Esophagus (tissue), 2 donors: ENCODE results near the gene KCNN3. TPM values are rescaled to one million over a fixed set of nuclear protein-coding genes. Genes with fewer than 3 reads are reported as not detected.
"Not testable (repeated sequence)": the region's sequence is repeated elsewhere in the genome, so short reads cannot be mapped to it uniquely, and the experiment has no call there.

ENCODE experiments used
- H3K27ac ChIP-seq, 2 donors: one replicate each; pipeline ENCODE4 v1.5.1; 2013; ENCODE audit warnings: low read depth in 2 of 2, mild to moderate bottlenecking in 2 of 2, inconsistent platforms in 1 of 2, low read length in 1 of 2, moderate library complexity in 1 of 2
- H3K27me3 ChIP-seq, 2 donors: one replicate each; pipeline ENCODE4 v1.6.1; 2013; ENCODE audit warnings: low read length in 2 of 2, control low read depth in 1 of 2, mild to moderate bottlenecking in 1 of 2; ENCODE audit not compliant: insufficient read depth in 2 of 2, control insufficient read depth in 1 of 2
- H3K36me3 ChIP-seq, 2 donors: one replicate each; pipeline ENCODE4 v1.6.1; 2013; ENCODE audit warnings: low read length in 1 of 2; ENCODE audit not compliant: control insufficient read depth in 2 of 2, insufficient read depth in 2 of 2
- H3K4me1 ChIP-seq, 2 donors: one replicate each; pipeline ENCODE4 v1.6.1; 2013; ENCODE audit warnings: low read length in 1 of 2; ENCODE audit not compliant: control insufficient read depth in 2 of 2, insufficient read depth in 2 of 2
- H3K4me3 ChIP-seq, 2 donors: one replicate each; pipeline ENCODE4 v1.5.1; 2013; ENCODE audit warnings: low read length in 2 of 2, mild to moderate bottlenecking in 2 of 2, low read depth in 1 of 2, moderate library complexity in 1 of 2
- H3K9me3 ChIP-seq, 2 donors: one replicate each; pipeline ENCODE4 v1.6.1; 2013; ENCODE audit warnings: mild to moderate bottlenecking in 2 of 2, low read depth in 1 of 2, low read length in 1 of 2, moderate library complexity in 1 of 2; ENCODE audit not compliant: control insufficient read depth in 2 of 2, insufficient read depth in 1 of 2
- WGBS, 2 donors: extraction: QIAGEN DNeasy Blood & Tissue Kit; methylation state at CpG; one replicate each; pipeline ENCODE4 v1.1.7; 2013; 5-methylcytosine and 5-hydroxymethylcytosine counted together
- polyA plus RNA-seq, 2 donors: library from polyadenylated mRNA; stranded (reverse); fragments of 200-250 nt; gene quantifications; one replicate each; pipeline ENCODE4 v1.2.3, GENCODE V29; 2013
- donor health status: healthy with polysubstance abuse.
- donor health status: Bipolar disorder and iron deficiency.

Gene KCNN3
- under 1 TPM; 0.12 to 0.14 TPM for polyA plus RNA-seq

DNA sequence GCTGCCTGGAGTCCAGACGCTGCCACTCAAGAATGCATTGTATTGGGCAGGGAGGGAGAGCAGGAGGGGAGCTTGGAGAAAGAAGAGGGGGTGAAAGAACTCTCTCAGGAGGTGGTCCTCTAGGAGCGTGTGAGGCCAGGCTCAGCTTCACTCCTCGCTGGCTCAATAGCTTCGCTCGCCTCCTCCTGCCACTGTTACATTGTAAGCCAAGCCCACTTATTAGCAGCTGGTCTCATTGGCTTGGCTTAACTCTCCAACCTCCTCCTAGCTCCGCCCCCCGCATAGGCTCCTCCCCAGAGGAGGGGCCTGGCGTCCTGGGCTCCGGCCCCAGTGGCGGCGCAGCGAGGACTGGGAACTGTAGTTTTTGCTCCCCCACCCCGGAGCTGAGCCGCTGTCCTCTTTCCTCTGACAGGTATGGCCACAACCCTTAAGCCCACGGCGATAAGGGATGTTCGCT lies at the start of gene KCNN3:
Gene KCNN3, minus strand, starts transcription at position 167 of the 457 bp plus-strand sequence. CDS start 317 bp downstream, outside the sequence.
- H3K4me1 ChIP-seq = peaks cover 2 to 15% of the 10 kb centered on the region in 2 donors
- peak within 1 kb of the TSS; percentile 16 to 33 for H3K4me3 ChIP-seq
- H3K9me3 ChIP-seq = no peaks in the 10 kb centered on the region
- H3K36me3 ChIP-seq = no peaks in the 10 kb centered on the region
- H3K27ac ChIP-seq = no peak within 1 kb of the TSS
- H3K27me3 ChIP-seq = no peaks in the 10 kb centered on the region
- WGBS, 2 donors = 3% methylated on average over 17 of the region's 17 CpGs

DNA sequence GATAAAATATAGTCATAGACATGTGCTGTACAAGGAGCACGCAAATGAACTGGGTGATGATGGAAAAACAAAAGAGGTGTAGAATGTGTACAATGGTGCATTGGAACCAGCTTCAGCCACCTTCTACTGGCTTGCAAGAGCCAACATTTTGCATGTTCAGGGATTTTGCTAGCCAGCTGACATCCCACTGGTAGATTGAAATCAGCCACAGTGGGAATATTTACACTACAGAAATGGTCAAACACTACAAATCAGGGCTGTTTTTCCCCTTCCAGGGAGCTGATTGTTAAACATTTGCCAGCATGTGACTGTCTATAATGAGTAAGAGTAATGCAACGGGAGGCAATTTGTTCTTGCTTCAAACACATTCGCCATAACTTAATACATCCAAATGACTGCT lies 43.2 kb upstream of the KCNN3 start:
- Histone ChIP-seq H3K4me3 (no peak overlapping the region), H3K4me1 (peaks cover 3 to 15% of the 10 kb centered on the region in 2 donors), H3K27me3 (no peaks in the 10 kb centered on the region), H3K9me3 (no peaks in the 10 kb centered on the region), H3K36me3 (no peaks in the 10 kb centered on the region), H3K27ac (no peak overlapping the region)
- 90 to 91% methylated on average over 3 of the region's 3 CpGs for WGBS, 2 donors

DNA sequence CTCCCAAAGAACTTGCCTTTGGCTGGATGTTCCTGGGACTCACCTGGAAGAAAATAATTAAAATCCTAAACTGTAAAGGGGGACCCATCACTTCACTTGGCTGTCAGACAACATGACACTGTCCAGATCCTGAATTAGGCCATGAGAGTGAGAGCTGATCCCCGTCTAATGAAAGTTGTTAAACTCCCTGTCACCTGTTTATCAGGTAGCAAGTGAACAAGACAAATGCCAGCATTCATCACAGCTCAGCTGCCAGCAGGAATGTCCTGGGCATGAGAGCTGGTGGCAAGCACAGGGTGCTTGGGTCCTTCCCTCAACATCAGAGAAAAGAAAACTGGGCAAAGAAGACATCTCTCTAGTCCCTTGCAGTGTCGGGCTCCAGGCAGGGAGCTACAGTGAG lies 42.7 kb upstream of the KCNN3 start:
- whole genome bisulfite sequencing, 2 donors = 83 to 85% methylated on average over 2 of the region's 2 CpGs
- no peak overlapping the region for H3K27ac ChIP-seq
- H3K36me3 ChIP-seq = no peaks in the 10 kb centered on the region
- no peaks in the 10 kb centered on the region for H3K9me3 ChIP-seq
- H3K27me3 ChIP-seq = no peaks in the 10 kb centered on the region
- peaks cover 3 to 15% of the 10 kb centered on the region in 2 donors for H3K4me1 ChIP-seq
- no peak overlapping the region for H3K4me3 ChIP-seq

DNA sequence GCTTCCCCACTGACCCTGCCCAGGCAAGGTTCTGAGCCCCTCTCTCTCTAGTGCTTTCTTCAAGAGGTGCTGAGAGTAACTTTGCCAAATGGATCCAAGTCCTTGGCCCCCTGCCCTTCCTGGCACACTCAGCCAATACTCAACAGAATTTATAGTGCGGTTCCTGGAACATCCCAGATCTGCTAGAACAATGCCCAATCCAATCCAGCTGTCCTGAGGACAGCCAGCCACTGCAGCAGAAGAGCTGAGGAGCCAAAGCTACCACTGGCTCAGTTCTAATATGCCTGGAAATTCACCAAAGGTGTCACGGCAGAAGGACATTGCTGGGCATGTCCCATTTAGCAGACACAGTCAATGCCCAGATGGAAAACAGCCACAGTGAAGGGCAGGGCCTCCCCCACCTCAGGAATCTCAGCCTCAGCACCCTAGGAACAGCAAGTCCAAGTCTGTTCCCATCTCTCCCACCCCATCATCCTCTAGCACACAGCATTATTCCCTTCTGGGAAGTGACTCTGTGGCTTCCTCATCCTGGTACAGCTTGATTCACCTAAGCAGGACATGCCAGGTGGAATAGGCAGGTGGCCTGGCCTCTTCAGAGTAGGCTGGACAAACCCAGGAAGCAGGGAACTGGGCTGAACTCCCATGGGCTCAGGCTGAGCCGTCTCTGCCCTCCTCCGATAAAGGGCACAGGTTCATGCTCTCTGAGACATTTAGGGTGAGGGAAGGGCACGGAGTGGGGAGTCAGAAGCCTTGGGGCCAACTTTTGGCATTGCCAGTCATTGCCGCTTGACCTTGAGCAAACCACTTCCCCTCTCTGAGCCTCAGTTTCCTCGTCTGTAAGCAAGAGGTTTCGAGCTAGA lies 41.8 kb upstream of the KCNN3 start:
- H3K4me3 ChIP-seq = no peak overlapping the region
- H3K4me1 ChIP-seq = peaks cover 3 to 15% of the 10 kb centered on the region in 2 donors
- peak overlapping the region; percentile 75 to 80 for H3K27ac ChIP-seq
- no peaks in the 10 kb centered on the region for H3K9me3 ChIP-seq
- WGBS, 2 donors = 84 to 88% methylated on average over 8 of the region's 8 CpGs
- H3K36me3 ChIP-seq = no peaks in the 10 kb centered on the region
- H3K27me3 ChIP-seq = no peaks in the 10 kb centered on the region

DNA sequence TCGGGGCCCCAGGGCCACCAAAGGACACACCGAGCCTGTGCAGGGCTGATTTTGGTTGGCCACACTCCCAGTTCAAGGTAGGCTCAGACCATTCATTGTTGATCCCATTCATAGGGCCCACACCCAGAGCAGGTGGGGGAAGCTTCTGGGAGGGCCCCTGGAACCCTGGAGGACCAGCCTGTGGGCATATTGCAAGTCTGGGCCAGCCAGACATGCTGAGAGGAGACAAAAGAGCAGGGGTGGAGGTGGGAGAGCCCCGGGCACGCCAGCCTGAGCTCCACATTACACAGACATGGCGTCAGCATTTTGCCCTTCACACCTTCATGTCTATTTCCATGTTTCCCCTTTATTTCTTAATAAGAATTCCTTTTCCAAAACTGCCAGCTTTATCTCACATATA lies 40.8 kb upstream of the KCNN3 start:
- Histone ChIP-seq H3K27ac (peak overlapping the region; percentile 75 to 80), H3K4me3 (no peak overlapping the region), H3K9me3 (peaks cover 0 to 2% of the 10 kb centered on the region in 2 donors), H3K36me3 (no peaks in the 10 kb centered on the region), H3K4me1 (peaks cover 3 to 15% of the 10 kb centered on the region in 2 donors), H3K27me3 (no peaks in the 10 kb centered on the region)
- WGBS, 2 donors = 58 to 68% methylated on average over 5 of the region's 5 CpGs

DNA sequence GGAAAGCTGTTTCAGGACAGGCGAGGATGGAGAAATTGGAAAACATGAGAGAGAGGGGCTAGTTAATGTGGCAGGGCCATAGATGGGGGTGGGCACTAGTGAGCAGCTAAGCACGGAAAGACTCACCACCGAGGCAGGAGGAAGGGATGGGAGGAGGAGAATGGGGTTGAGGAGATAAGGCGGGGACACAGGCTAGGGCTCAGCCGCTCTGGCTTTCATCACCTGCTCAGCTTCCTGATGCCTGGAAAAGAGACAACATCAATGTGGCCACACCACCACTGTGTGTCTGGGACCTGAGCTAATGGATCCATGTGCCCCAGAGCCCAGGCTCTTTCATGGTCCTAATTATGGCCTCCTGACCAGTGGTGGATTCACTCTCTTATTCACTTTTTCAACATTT lies 38.9 kb upstream of the KCNN3 start:
- Histone ChIP-seq H3K4me3 (no peak overlapping the region), H3K27me3 (no peaks in the 10 kb centered on the region), H3K4me1 (peaks cover 3 to 15% of the 10 kb centered on the region in 2 donors), H3K27ac (no peak overlapping the region), H3K36me3 (no peaks in the 10 kb centered on the region), H3K9me3 (peaks cover 0 to 2% of the 10 kb centered on the region in 2 donors)
- 89 to 98% methylated on average over 5 of the region's 5 CpGs for WGBS, 2 donors

DNA sequence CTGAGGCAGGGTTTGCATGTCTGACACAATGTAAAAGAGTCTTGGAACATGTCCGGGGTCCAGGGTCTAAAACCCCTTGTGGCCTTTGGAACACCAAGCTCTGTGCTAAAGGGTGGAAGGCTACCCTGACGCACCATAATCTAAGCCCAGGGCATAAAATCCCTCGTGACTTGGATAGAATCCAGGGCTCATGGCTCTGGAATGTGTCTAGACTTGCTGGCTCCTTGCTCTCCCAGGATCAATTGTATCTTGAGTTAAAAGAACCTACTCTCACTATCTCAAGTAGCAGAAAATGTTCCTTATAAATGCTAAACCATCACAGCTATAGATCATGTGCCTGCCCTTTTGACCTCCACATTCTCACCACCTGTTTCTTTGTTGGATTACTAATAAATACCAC lies 38.0 kb upstream of the KCNN3 start:
- H3K9me3 ChIP-seq, H3K27ac ChIP-seq, H3K36me3 ChIP-seq, H3K4me3 ChIP-seq, H3K27me3 ChIP-seq: not testable (repeated sequence)
- peaks cover 3 to 15% of the 10 kb centered on the region in 2 donors for H3K4me1 ChIP-seq
- 52% methylated on average over 3 of the region's 3 CpGs for WGBS, 2 donors

DNA sequence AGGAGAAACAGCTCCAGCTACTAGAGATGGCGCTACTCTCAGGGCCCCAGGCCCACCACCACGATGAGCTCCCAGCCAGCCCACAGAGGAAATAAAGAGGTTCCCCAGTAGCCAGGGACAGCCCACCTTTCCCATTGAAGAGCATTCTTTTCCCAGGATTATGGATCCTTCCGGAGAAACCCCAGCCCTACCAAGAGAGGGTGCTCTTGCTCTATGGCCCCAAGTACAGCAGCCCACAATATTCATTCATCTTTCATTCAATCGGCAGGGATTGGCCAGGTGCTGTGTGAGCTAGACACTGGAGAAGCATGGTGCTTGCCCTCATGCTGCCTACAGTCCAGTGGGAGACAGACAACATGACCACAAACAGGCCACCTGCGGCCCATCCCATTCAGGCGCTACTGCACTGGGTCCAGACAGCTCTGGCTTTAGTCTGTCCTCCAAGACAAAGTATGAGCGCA lies 36.6 kb upstream of the KCNN3 start:
- H3K36me3 ChIP-seq = no peaks in the 10 kb centered on the region
- no peak overlapping the region for H3K4me3 ChIP-seq
- H3K9me3 ChIP-seq = peaks cover 0 to 2% of the 10 kb centered on the region in 2 donors
- no peaks in the 10 kb centered on the region for H3K27me3 ChIP-seq
- 78 to 82% methylated on average over 7 of the region's 7 CpGs for WGBS, 2 donors
- H3K4me1 ChIP-seq = peaks cover 0 to 8% of the 10 kb centered on the region in 2 donors
- no peak overlapping the region for H3K27ac ChIP-seq

DNA sequence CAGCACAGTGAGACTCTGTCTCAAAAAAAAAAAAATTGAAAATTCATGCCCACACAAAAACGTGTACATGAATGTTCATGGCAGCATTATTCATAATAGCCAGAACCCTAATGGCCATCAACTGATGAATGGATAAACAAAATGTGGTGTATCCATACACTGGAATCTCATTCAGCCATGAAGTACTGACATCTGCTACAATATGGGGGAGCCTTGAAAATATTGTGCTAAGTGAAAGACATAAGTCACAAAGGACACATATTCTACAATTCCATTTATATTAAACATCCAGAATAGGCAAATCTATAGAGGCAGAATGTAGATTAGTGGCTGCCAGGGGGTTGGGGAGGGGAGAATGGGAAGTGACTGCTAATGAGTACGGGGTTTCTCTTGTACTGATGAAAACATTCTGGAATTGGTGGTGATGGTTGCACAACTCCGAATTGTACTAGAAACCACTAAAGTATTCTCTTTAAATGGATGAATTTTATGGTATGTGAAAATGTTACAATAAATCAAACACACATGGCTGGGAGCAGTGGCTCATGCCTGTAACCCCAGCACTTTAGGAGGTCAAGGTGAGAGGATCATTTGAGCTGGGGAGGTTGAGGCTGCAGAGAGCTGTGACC lies 33.0 kb upstream of the KCNN3 start:
- Histone ChIP-seq H3K4me1 (no peaks in the 10 kb centered on the region), H3K27ac (no peak overlapping the region), H3K4me3 (no peak overlapping the region), H3K27me3 (no peaks in the 10 kb centered on the region), H3K9me3 (peaks cover 0 to 2% of the 10 kb centered on the region in 2 donors), H3K36me3 (no peaks in the 10 kb centered on the region)
- 41 to 61% methylated on average over 3 of the region's 3 CpGs for WGBS, 2 donors
